Activated T-helper 17 cell treated with anti-CD3 and anti-CD28 coated beads, Interleukin-2, amount 50 U/mL, for 72 hours (primary cell): ENCODE results near the gene BEND6. TPM values are rescaled to one million over a fixed set of nuclear protein-coding genes. Genes with fewer than 3 reads are reported as not detected.
"Not testable (repeated sequence)": the region's sequence is repeated elsewhere in the genome, so short reads cannot be mapped to it uniquely, and the experiment has no call there.

ENCODE experiments used
- ATAC-seq: fragments of 150-1000 bp; cut with Tn5 transposase; replicated peaks from 2 replicates; pipeline ENCODE4 v1.10.0; 2021; ENCODE audit warnings: mild to moderate bottlenecking, moderate library complexity
- H3K27ac Mint-ChIP-seq: one replicate; pipeline ENCODE4 v1.8.0; 2022; ENCODE audit warnings: mixed read lengths
- H3K27me3 Mint-ChIP-seq: one replicate; pipeline ENCODE4 v1.8.0; 2022; ENCODE audit warnings: mixed read lengths
- H3K36me3 Mint-ChIP-seq: one replicate; pipeline ENCODE4 v1.8.0; 2022; ENCODE audit warnings: low read depth, mild to moderate bottlenecking, mixed read lengths
- H3K4me1 Mint-ChIP-seq: one replicate; pipeline ENCODE4 v1.8.0; 2022; ENCODE audit warnings: mixed read lengths
- H3K4me3 Mint-ChIP-seq: one replicate; pipeline ENCODE4 v1.8.0; 2022; ENCODE audit warnings: mild to moderate bottlenecking, mixed read lengths
- H3K9me3 Mint-ChIP-seq: one replicate; pipeline ENCODE4 v1.8.0; 2022; ENCODE audit warnings: mixed read lengths
- total RNA-seq, 2 donors: library from RNA; stranded (reverse); gene quantifications; one replicate each; pipeline ENCODE4 v1.2.3, GENCODE V29; 2022

BEND6 gene
- total RNA-seq, 2 donors from 2014 or later = 0.15 TPM; not detected in 1

DNA sequence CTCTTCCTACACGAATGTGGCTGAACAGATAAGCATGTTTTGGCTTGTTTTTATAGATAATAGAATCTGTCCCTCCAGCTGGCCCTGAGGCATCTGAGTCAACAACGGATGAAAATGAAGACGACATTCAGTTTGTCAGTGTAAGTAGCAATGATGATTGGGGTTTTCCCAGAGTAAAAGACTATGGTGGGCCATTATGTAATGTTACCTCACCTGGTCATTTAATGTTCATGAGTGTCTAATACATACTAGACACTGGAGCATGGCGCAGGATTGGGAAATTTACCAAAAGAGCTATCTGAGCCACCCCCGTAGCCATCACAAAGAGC lies 92.3 kb downstream of the BEND6 start:
- peak; percentile 28 for ATAC-seq
- not testable (repeated sequence) for H3K9me3 Mint-ChIP-seq, H3K27ac Mint-ChIP-seq, H3K27me3 Mint-ChIP-seq, H3K4me3 Mint-ChIP-seq
- H3K4me1 Mint-ChIP-seq = peaks cover 14% of the 10 kb centered on the region
- H3K36me3 Mint-ChIP-seq = peaks cover 45% of the 10 kb centered on the region

GRCh38 chr6:57047859-57048258 lies 93.0 kb downstream of the BEND6 start:
- Mint-ChIP-seq H3K4me3 (peak overlapping the region; percentile 86), H3K27ac (peak overlapping the region; percentile 84), H3K4me1 (peaks cover 14% of the 10 kb centered on the region), H3K36me3 (peaks cover 51% of the 10 kb centered on the region)
- not testable (repeated sequence) for H3K27me3 Mint-ChIP-seq, ATAC-seq, H3K9me3 Mint-ChIP-seq

DNA sequence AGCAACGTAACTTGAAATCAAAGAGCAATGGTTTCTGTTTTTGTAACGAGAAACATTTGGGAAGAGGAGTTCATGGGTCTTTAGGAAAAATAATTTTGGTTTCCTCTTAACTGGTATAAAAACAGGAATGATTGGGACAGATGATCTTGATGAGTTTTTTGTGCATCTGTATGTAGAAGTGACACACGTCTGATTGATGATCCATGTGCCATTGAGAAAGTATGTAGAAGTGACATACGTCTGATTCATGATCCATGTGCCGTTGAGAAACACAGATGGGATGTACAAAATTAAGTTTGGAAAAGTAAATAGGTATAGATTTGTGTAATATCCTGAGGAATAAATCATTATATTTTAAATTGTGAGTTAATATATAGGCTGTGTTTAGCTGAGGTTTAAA lies 93.7 kb downstream of the BEND6 start:
- ATAC-seq = no peak
- H3K9me3 Mint-ChIP-seq = no peaks in the 10 kb centered on the region
- H3K27me3 Mint-ChIP-seq = no peaks in the 10 kb centered on the region
- H3K27ac Mint-ChIP-seq = peak overlapping the region; percentile 84
- H3K4me3 Mint-ChIP-seq = peak overlapping the region; percentile 86
- H3K36me3 Mint-ChIP-seq = peaks cover 58% of the 10 kb centered on the region
- H3K4me1 Mint-ChIP-seq = peaks cover 14% of the 10 kb centered on the region

- ATAC-seq = no peak
- H3K27ac Mint-ChIP-seq = no peak overlapping the region
- H3K4me1 Mint-ChIP-seq = no peaks in the 10 kb centered on the region
- H3K27me3 Mint-ChIP-seq = no peaks in the 10 kb centered on the region
- peaks cover 57% of the 10 kb centered on the region for H3K36me3 Mint-ChIP-seq
- H3K4me3 Mint-ChIP-seq = no peak overlapping the region
- no peaks in the 10 kb centered on the region for H3K9me3 Mint-ChIP-seq
Measured at GRCh38 chr6:57063847-57064246, 108.9 kb downstream of the BEND6 start.

DNA sequence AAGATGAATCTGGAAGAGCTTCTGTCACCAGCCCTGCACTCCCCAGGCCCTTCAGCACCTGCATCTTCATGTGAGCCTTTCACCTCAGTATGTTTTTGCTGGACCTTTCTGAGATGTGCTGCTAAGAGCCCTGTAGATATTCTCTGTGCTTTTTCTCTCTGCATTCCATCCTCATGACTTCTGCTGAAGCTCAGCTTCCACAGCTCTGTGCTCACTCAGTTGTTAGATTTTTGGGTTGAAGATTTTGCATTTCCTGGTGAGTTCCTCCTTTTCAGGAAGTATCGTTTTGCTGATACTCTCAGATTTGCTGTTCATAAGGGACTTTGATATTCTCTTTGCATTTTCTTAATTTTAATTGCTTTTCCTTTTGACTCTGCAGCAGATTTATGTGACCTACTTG lies 109.9 kb downstream of the BEND6 start:
- ATAC-seq = no peak
- no peaks in the 10 kb centered on the region for H3K9me3 Mint-ChIP-seq
- H3K27me3 Mint-ChIP-seq = no peaks in the 10 kb centered on the region
- H3K36me3 Mint-ChIP-seq = peaks cover 51% of the 10 kb centered on the region
- no peak overlapping the region for H3K27ac Mint-ChIP-seq
- no peaks in the 10 kb centered on the region for H3K4me1 Mint-ChIP-seq
- no peak overlapping the region for H3K4me3 Mint-ChIP-seq

DNA sequence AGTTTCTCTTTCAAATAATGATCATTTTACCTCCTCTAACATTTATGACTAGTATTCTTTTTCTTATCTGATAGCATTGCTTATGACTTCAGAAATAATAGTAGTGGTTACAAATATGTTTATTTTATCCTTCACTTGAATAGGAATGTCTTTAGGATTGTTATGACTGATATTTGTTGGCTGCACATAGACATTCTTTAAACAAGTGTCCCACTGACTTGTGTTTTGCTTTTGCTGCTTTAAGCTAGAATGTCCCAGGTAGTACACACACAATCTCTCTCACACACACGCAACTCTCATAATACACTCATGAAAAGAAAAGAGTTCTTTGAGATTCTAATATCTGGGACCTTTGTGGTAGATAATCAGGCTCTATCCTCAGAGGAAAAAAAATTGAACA lies 113.2 kb downstream of the BEND6 start:
- Mint-ChIP-seq H3K9me3 (no peaks in the 10 kb centered on the region), H3K27me3 (no peaks in the 10 kb centered on the region), H3K36me3 (peaks cover 26% of the 10 kb centered on the region), H3K4me3 (no peak overlapping the region), H3K27ac (no peak overlapping the region), H3K4me1 (no peaks in the 10 kb centered on the region)
- ATAC-seq = no peak

- peaks cover 24% of the 10 kb centered on the region for H3K36me3 Mint-ChIP-seq
- no peaks in the 10 kb centered on the region for H3K4me1 Mint-ChIP-seq
- no peak overlapping the region for H3K27ac Mint-ChIP-seq
- no peaks in the 10 kb centered on the region for H3K9me3 Mint-ChIP-seq
- no peaks in the 10 kb centered on the region for H3K27me3 Mint-ChIP-seq
- H3K4me3 Mint-ChIP-seq = no peak overlapping the region
- no peak for ATAC-seq
Measured at GRCh38 chr6:57069228-57069627, 114.3 kb downstream of the BEND6 start.

DNA sequence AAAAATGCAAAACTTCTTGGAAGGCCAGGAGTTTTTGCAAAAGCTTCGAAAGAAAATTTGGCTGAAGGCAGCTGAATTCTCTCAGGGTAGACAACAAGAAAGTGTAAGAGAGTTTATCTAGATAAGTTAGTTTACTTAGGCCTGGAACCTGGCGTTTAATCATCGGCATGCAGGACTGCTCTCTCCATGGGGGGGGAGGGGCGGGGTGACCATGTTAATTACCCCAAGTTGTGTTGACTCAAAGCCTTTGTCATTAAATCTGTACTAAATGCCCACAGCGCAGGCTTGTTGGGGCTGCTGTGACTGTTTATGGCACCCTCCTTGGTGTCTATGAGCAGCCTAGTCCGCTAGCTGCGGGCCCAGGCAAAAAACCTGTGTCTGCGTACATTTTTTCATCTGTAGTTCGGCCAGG lies 115.0 kb downstream of the BEND6 start:
- Mint-ChIP-seq H3K36me3 (peaks cover 17% of the 10 kb centered on the region), H3K4me3 (no peak overlapping the region), H3K27ac (no peak overlapping the region), H3K4me1 (no peaks in the 10 kb centered on the region), H3K27me3 (no peaks in the 10 kb centered on the region), H3K9me3 (no peaks in the 10 kb centered on the region)
- no peak for ATAC-seq

DNA sequence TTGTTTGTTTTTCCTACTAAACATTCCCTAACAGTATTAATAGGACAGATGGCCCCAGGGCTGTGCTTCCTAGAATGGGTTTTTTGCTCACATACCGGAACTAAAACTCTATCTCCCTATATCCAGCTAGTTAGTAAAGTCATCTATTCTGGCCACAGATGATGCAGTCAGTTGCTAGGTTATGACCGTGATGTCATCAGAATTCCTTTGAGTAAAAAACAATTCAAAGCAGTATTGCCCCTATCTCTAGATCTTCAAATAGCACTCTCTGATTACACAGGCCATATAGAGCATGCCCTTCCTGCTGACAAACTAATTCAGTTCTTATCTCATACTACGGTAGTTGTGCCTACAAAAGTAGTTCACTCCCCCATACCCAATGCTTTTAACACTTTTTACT lies 117.2 kb downstream of the BEND6 start:
- Mint-ChIP-seq H3K27me3 (no peaks in the 10 kb centered on the region), H3K4me3 (no peak overlapping the region), H3K9me3 (no peaks in the 10 kb centered on the region), H3K36me3 (peaks cover 6% of the 10 kb centered on the region), H3K4me1 (no peaks in the 10 kb centered on the region), H3K27ac (no peak overlapping the region)
- no peak for ATAC-seq

- Mint-ChIP-seq H3K36me3 (peaks cover 6% of the 10 kb centered on the region), H3K9me3 (no peaks in the 10 kb centered on the region), H3K27ac (no peak overlapping the region), H3K4me3 (no peak overlapping the region), H3K4me1 (no peaks in the 10 kb centered on the region), H3K27me3 (no peaks in the 10 kb centered on the region)
- no peak for ATAC-seq
Measured at GRCh38 chr6:57074383-57074782, 119.5 kb downstream of the BEND6 start.

GRCh38 chr6:57075092-57075491 lies 120.2 kb downstream of the BEND6 start:
- no peaks in the 10 kb centered on the region for H3K4me1 Mint-ChIP-seq
- H3K27me3 Mint-ChIP-seq = no peaks in the 10 kb centered on the region
- H3K27ac Mint-ChIP-seq = no peak overlapping the region
- no peaks in the 10 kb centered on the region for H3K9me3 Mint-ChIP-seq
- no peak for ATAC-seq
- H3K4me3 Mint-ChIP-seq = no peak overlapping the region
- peaks cover 6% of the 10 kb centered on the region for H3K36me3 Mint-ChIP-seq

Other genes starting within 250 kb of the BEND6 start
- 10 to 100 TPM; 13.9 to 18.3 TPM for gene KIAA1586, start 91.6 kb downstream of the BEND6 start, total RNA-seq
- 10 to 100 TPM; 58.8 to 65.7 TPM for gene ZNF451, start 135.1 kb downstream of the BEND6 start, total RNA-seq
- 1 to 10 TPM; 5.6 to 9.5 TPM for gene BAG2, start 217.2 kb downstream of the BEND6 start, total RNA-seq